Loucy (cell line): Measurements from ENCODE around the gene SYNGR4.

ENCODE experiments used
- EZH2phosphoT487 ChIP-seq: fragments of 200-600 bp; IDR thresholded peaks from 2 replicates; pipeline ENCODE4 v1.6.1; 2018; ENCODE audit warnings: antibody characterized with exemption, mild to moderate bottlenecking, moderate library complexity, borderline replicate concordance
- TF ChIP-seq, protein P1 (sequence below): fragments of 200-600 bp; sonication (generic); conservative IDR thresholded peaks from 2 replicates; pipeline ENCODE4 v1.5.1; 2014; ENCODE audit warnings: mild to moderate bottlenecking, antibody characterized with exemption, low read length

DNA sequence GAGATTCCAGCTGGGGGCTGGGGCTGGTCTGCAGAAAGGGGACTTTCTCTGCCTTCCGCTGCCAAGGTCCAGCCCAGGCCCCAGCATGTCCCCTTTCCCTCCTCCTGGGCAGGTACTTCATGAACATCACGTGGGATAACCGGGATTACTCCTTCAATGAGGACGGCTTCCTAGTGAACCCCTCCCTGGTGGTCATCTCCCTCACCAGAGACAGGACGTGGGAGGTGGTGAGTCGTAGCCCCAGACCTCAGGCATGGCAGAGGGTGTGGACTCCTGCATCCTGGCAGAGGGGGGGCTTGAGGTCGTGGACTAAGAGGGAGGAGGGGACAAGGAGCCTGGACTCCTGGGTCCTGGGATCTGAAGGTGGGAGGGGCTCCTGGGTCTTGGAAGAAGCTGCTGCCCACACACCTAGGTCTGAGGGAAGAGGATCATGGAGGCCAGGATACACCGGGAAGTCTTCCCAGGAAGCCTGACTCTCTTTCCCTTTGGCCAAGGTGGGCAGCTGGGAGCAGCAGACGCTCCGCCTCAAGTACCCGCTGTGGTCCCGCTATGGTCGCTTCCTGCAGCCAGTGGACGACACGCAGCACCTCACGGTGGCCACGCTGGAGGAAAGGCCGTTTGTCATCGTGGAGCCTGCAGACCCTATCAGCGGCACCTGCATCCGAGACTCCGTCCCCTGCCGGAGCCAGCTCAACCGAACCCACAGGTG is 49.9 kb downstream of the SYNGR4 start:
- TF ChIP-seq, protein P1, sequence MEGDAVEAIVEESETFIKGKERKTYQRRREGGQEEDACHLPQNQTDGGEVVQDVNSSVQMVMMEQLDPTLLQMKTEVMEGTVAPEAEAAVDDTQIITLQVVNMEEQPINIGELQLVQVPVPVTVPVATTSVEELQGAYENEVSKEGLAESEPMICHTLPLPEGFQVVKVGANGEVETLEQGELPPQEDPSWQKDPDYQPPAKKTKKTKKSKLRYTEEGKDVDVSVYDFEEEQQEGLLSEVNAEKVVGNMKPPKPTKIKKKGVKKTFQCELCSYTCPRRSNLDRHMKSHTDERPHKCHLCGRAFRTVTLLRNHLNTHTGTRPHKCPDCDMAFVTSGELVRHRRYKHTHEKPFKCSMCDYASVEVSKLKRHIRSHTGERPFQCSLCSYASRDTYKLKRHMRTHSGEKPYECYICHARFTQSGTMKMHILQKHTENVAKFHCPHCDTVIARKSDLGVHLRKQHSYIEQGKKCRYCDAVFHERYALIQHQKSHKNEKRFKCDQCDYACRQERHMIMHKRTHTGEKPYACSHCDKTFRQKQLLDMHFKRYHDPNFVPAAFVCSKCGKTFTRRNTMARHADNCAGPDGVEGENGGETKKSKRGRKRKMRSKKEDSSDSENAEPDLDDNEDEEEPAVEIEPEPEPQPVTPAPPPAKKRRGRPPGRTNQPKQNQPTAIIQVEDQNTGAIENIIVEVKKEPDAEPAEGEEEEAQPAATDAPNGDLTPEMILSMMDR: no peak
- no peak for TF ChIP-seq EZH2phosphoT487
